Epidermal melanocyte (primary cell): ENCODE data around the gene ANKRD31.
"Not testable (repeated sequence)": the region's sequence is repeated elsewhere in the genome, so short reads cannot be mapped to it uniquely, and the experiment has no call there.

Experiments used
- DNase-seq: peaks from one replicate; pipeline ENCODE4 v3.0.0; 2011; ENCODE audit warnings: low spot score; ENCODE audit not compliant: insufficient read length

Gene ANKRD31

DNA sequence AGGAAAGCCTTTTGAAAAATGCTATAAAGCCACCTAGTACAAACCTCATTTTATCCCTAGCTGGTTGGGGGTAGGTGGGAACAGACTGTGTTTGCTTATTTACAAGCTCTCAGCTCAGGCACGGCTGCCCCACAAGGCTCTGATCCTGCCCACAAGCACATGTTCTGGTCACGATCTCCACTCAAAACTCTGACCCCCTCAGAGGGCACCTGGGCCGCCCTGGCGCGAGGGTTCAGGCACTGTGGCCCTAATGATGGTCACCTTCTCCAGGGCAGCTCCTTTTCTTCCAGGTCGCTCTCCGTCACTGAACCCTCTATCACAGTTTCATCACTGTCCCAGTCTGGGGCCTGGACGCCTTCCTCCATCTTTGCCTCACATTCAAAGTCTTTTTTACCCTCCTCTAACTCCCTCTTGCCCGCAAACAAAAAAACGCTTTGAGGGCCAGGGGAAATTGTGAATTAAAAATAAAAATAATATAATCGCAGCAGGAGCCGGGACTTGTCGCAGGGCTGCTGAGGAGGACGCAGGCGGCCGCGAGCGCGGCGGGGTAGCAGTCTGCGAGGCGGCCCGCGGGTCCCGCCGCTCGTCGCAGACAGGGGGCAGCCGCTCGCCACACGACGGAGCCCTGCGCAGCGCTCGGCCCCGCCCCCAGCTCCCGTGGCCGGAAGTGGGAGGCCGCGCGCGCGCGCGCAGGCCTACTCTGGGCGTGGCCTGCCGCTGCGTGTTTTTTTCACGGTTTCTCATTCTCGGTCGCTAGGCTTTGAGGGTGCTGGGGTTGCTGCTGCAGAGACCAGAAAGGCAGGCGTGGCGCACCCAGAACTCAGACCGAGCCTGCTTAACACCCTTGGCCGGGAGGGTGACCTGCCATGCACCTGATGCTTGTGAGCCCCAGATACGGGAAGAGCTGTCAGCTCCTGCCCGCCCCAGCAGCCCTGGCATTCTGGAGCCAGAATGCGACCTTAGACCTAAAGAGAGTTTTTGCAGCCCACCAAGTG, at the start of gene ANKRD31:
ANKRD31 (minus strand) TSS at position 557 of the 995 bp plus-strand sequence; CDS start at position 365, 192 bp downstream.
- peak; percentile 83 for DNase-seq

DNA sequence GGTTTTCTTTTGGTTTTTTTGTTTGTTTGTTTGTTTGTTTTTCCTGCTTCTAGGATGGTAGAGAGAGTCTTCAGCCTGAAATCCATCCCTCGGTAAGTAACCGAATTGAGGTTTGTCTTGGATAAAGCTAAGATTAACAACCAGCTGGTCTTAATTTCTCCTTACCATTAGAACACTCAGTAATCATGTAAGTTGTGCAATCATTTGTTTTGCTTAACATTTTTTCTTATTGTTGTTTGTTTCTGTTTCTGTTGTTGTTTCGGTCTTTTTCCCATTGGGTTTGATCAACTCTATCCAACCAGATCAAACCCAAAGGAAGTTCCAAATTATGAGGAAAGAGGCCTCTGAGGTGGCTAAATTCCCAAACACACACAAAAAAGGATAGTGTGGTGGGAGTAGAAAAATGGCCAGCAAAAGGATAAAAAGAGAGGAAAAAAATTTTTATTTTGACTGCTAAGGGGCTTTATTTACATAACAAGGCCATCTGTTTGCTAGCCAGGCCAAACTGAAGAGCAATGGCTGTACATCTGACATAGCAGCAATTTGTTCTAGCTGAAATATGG, 49.6 kb upstream of the ANKRD31 start:
- no peak for DNase-seq

- no peak for DNase-seq
These were observed 45.9 kb upstream of the ANKRD31 start for GRCh38 chr5:75282581-75282980.

DNA sequence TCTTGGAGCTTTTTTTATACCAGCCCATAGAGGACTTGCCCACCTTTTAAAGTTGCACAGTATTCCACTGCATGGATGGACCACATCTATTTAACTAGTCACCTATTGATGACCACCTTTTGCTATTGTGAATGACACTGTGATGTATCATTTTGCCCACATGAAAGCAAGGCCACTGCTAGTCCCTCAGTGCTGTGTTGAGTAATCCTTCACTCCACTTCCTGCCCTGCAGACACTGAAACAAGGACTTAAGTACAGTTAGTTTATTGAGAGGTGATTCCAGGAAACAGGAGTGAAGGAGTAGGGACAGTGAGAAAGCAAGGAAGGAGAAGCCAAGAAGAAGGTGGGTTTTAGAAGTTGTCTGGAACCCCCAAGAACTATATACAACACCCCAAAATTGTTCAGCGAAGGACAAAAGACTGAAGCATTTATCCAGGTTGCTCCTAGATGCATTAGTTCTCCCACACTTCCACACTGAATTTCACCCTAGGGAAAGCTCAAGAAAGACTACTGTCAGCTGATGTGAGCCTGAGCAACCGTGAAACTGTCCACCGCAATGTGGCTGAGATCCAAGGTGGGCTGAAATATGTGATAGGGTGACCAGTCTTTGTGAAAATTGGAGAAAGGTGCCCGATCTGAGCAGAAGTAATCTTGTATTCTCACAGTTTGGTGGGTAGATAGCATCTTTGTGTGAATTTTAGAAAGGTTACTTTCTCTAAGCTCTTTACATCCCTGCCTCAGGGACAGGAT, 45.2 kb upstream of the ANKRD31 start:
- DNase-seq = no peak

DNA sequence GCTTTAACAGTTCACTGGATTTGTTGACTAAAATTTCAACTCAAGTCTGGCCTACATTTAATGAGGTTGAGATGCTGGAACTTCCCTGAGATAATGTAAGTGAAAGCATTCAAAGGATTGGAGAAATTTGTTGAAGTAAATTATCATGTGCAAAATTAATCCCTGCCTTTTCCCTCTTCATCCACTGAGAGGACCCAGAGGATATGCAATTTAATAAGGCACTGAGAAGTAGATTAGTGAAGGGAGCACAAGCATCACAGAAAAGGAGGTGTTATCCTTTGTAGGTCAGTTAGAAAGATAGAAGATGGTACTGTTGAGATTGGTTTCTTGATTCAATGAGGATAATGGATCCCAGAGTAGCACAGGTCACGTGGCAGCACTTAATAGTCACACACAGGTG, 42.6 kb upstream of the ANKRD31 start:
- DNase-seq = no peak

DNA sequence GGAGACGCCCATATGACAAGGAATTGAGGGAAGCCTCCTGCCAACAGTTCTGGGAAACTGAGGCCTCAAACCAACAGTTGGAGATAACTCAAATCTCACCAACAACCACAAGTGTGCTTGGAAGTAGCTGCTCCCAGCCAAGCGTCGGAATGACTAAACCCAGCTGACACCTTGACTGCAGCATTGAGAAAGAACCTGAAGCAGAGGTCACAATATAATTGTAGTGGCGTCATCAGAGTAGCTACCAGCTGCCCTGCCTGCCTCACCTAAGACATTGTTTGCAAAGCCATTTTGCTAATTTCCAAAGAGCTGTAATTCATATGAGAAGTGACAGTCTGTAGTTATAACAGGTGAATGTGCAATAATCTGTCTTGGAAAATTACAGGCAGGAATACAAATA, 40.8 kb upstream of the ANKRD31 start:
- no peak for DNase-seq

- no peak for DNase-seq
These were observed 39.1 kb upstream of the ANKRD31 start for GRCh38 chr5:75275756-75276155.

GRCh38 chr5:75275147-75275546, 38.5 kb upstream of the ANKRD31 start:
- DNase-seq = no peak

GRCh38 chr5:75274486-75274885, 37.8 kb upstream of the ANKRD31 start:
- DNase-seq = no peak

GRCh38 chr5:75270605-75271004, 33.9 kb upstream of the ANKRD31 start:
- not testable (repeated sequence) for DNase-seq

- peak; percentile 55 for DNase-seq
These were observed 29.1 kb upstream of the ANKRD31 start for GRCh38 chr5:75265731-75266130.

- no peak for DNase-seq
These were observed 25.6 kb upstream of the ANKRD31 start for GRCh38 chr5:75262271-75262670.

- no peak for DNase-seq
These were observed 24.0 kb upstream of the ANKRD31 start for GRCh38 chr5:75260708-75261107.

- not testable (repeated sequence) for DNase-seq
These were observed 13.8 kb upstream of the ANKRD31 start for GRCh38 chr5:75250452-75250851.

DNA sequence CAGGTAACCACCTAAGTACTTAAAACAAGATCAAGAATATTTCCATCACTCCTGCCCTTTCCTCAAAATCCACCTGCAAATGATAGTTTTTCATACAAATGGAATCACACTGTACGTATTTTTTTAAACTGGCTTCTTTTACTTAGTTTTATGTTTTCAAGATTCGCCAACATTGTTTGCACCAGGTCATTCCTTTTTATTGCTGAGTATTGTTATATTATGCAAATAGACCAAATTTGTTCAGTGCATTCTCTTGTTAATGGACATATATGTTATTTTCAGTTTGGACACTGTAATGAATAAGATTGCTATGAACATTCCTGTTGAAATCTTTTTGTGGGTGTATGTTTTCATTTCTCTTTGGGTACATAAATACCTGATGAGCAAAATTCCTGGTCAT, 8.3 kb upstream of the ANKRD31 start:
- no peak for DNase-seq

- no peak for DNase-seq
These were observed 6.8 kb upstream of the ANKRD31 start for GRCh38 chr5:75243510-75243909.

GRCh38 chr5:75243100-75243499, 6.4 kb upstream of the ANKRD31 start:
- DNase-seq = no peak

DNA sequence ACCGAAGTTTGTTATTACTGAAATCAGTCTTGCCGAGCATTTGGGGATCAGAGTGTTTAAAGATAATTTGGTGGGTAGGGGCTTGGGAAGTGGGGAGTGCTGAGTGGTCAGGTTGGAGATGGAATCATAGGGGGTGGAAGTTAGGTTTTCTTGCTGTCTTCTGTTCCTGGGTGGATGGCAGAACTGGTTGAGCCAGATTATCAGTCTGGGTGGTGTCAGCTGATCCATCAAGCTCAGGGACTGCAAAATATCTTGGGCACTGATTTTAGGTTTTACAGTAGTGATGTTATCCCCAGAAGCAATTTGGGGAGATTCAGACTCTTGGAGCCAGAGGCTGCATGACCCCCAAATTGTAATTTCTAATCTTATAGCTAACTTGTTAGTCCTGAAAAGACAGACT, 5.4 kb upstream of the ANKRD31 start:
- DNase-seq = no peak

DNA sequence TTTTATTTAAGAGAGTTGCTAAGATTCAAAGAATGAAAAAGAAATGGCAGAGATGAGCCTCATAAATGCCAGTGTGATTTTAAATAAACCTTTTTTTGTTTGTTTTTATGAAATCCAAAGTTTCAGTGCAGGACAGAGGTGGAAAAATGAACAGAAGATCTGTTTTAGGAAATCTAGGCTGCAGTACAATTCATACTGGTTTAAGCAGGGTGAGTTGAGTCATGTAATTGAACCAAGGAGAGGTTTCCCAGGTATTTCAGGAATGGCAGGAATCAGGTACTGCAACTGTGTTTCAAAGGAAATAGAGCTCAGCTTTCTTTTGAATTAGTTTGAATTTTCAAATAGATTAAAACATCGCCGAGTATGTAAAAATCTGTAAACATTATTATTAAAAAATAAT, 3.0 kb upstream of the ANKRD31 start:
- DNase-seq = no peak

- DNase-seq = no peak
These were observed 967 bp downstream of the ANKRD31 start for GRCh38 chr5:75235711-75236110.

DNA sequence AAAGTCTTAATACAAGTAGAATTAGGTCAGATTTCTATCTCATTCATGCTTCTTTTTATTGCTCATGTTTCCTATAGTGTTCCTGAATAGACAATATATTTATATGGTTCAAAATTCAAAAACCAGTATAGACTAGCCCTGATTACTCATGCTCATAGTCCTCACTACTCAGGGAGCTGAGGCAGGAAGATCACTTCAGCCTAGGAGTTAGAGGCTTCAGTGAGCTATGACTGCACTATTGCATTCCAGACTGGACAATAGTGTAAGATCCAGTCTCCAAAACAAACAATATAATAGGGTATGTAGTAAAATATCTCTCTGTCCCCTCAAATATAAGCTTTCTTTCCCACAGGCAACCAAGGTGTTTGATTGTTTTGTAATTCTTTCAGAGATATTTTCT, 2.4 kb downstream of the ANKRD31 start:
- DNase-seq = no peak

GRCh38 chr5:75226916-75227315, 9.8 kb downstream of the ANKRD31 start:
- no peak for DNase-seq
